GM18526 (cell line): ENCODE results near the gene BIRC7.

Source experiments
- POLR2A ChIP-seq: IDR thresholded peaks from 3 replicates; pipeline ENCODE4 v1.6.1; 2011; ENCODE audit not compliant: insufficient read length; ENCODE audit errors: extremely low read depth

BIRC7 gene

DNA sequence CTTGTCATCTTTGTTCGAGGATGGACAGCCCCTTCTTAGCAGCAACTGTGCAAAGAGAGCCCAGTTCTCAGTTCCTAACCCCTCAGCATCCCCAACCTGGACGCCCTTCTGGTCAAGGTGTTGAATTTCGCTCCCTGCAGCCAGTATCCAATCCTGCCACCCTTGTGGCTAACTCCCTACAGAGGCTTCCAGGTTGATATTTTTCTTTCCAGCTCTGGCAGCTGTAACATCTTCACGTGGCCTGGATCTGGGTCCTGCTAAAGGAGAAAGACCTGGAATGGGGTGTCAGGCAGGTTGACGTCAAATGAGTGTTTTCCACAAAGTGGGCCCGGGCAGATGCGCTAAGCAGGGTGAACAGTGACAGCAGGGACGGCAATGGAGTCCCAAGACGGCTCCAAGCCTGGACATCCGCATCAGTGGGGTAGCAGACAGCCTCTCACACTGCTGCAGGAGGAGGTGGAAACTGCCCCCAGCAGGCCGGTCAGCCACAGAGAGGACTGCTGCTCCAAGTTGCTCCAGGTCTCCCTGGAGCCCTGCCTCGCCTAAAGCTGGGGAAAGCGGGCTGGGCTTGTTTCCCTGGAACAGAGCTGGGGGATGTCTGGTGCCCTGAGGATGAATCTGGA is 18.7 kb upstream of the BIRC7 start:
- no peak for TF ChIP-seq POLR2A

- TF ChIP-seq POLR2A = no peak
Measured at GRCh38 chr20:63217706-63218105, 18.0 kb upstream of the BIRC7 start.

GRCh38 chr20:63218701-63219446 is 16.8 kb upstream of the BIRC7 start:
- no peak for TF ChIP-seq POLR2A

- no peak for TF ChIP-seq POLR2A
Measured at GRCh38 chr20:63219447-63219821, 16.3 kb upstream of the BIRC7 start.

DNA sequence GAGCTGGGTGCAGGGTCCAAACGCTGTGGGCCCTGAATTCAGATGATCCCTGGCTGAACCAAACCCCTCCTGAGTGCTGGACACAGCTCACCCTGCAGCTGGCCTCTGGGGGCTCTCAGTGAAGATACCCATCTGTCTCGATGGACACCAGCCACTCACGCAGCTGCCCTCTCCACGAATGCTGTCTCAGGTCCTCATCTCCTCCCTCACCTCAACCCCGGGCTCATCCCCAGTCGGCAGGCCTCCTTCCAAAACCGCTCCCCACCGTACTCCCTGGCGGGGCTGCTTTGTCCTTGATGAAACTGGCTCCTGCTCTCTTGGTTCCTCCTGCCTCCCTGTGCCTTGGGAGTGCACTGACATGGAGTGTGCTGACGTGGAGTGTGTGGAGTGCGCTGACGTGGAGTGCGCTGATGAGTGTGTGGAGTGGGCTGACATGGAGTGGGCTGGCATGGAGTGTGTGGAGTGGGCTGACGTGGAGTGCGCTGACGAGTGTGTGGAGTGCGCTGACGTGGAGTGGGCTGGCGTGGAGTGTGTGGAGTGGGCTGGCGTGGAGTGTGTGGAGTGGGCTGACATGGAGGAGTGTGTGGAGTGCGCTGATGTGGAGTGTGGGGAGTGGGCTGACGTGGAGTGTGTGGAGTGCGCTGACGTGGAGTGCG is 15.7 kb upstream of the BIRC7 start:
- TF ChIP-seq POLR2A = no peak

DNA sequence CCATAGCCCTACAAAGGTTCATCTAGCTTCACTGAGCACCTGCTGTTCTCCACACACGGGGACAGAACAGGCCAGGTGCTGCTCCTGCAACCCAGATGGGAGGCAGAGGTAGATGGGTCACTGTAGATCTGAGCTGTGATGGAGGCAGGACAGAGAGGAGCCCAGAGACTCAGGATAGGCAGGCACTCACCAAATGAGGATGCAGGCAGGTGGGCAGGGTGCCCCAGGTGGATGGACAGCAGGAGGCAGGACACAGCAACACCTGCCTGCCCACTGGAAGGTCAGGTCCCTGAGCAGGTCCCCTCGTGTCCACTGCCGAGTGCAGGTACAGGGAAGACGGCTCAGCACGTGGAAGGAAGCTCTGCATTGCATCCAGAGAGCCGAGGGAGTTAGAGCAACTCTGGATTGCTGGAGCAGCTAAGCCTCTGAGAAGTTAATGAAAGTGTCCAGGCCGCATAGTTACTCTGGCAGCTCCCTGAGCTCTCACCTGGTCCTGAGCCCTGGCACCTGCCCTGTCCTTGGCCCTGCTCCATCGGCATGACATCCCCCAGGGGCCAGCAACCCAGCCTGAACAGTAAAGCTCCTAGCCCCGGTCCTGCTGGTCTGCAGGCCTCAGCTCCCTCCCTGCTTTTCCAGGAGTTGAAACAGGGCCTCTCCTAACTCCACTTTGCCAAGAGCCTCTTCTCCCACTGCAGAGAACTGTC is 14.9 kb upstream of the BIRC7 start:
- TF ChIP-seq POLR2A = no peak

DNA sequence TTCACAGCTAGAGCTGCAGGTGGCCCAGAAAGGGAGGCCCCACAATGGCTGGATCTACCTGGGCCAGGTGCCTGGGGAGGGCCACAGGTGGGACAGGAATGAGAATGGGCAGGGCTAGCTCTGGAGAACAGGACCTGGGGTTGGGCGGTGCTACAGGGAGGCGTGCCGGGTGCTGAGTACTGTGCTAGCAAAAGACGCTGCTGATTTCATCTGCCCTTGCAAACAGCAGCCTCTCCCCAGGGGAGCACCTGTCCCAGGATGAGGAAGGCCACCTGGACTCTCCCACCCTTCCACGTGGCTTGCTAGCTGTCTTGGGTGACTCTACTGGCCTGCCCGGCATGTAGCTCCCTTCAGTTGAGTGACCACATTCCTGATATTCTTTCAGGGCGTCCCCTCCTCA is 13.2 kb upstream of the BIRC7 start:
- no peak for TF ChIP-seq POLR2A

DNA sequence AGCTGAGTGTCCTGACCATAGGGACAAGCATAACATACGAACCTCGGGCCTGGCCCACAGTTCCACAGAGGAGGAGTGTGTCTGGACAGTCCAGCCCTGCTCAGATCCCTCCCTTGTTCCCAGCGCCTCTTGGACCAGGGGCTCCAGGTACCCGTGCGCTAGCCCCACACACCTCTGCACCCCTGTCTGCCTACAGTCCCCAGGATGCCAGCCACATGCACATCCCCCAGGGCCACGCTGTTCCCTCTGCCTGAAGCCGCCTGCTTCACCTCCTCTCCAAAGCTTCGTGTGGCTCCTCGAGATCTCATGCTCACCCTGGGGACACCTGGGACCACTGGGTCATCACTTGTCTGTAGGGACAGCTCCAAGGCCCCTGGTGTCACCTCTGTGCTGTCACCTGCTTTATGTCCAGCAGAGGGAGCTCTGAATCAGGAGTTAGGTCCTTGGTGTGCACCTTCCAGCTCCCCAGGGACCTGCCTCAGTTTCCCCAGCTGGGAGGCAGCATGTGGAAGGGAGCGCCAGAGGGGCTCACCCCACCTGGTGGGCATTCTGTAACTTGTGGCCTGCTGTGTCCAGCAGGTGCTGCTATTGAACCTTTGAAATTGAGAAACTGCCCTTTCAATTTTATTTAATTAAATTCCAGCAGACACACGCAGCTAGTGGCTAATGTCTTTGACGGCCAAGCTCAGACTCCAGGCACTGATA is 12.4 kb upstream of the BIRC7 start:
- no peak for TF ChIP-seq POLR2A

DNA sequence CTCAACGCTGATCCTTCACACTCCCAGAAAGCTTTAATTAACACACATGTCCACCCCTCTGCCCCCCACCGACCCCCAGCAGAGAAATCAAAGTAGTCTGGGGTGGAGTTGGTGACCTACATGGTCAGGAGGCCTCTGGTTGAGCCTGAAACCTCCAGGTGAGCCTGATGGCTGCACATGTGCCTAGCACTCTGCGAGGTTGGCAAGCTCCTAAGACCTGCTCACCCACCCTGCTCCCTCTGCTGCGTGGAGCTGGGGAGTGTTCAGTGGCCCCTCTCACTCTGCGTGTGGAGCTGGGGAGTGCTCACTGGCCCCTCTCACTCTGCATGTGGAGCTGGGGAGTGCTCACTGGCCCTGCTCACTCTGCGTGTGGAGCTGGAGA is 11.9 kb upstream of the BIRC7 start:
- TF ChIP-seq POLR2A = no peak

GRCh38 chr20:63224412-63225081 is 11.2 kb upstream of the BIRC7 start:
- TF ChIP-seq POLR2A = no peak

GRCh38 chr20:63225082-63225454 is 10.6 kb upstream of the BIRC7 start:
- no peak for TF ChIP-seq POLR2A

- TF ChIP-seq POLR2A = no peak
Measured at GRCh38 chr20:63226042-63226943, 9.4 kb upstream of the BIRC7 start.

DNA sequence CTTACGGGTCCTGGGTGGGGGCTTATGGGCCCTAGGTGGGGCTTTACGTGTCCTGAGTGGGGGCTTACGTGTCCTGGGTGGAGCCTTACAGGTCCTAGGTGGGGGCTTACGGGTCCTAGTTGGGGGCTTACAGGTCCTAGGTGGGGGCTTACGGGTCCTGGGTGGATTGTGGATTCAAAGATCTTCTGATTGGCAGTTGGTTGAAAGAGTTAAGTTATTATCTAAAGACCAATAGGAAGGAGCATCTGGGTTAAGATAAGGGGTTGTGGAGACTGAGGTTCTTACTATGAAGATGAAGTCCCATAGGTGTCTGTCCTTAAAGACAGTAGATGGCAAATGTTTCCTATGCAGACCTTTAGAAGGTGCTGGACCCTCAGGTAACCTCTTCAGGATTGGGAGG is 8.4 kb upstream of the BIRC7 start:
- TF ChIP-seq POLR2A = no peak

- no peak for TF ChIP-seq POLR2A
Measured at GRCh38 chr20:63228806-63229205, 6.9 kb upstream of the BIRC7 start.
